Stimulated activated CD8-positive, alpha-beta memory T cell treated with anti-CD3 and anti-CD28 coated beads, Interleukin-7, amount 100 ng/mL, for 48 hours (primary cell): ENCODE data around the gene AAK1.
"Not testable (repeated sequence)": the region's sequence is repeated elsewhere in the genome, so short reads cannot be mapped to it uniquely, and the experiment has no call there.

Experiments
- DNase-seq, 2 donors: peaks; one replicate each; pipeline ENCODE4 v3.0.0-alpha.2; 2020; ENCODE audit warnings: low read depth in 1 of 2; ENCODE audit errors: extremely low read depth in 1 of 2

The AAK1 gene

DNA sequence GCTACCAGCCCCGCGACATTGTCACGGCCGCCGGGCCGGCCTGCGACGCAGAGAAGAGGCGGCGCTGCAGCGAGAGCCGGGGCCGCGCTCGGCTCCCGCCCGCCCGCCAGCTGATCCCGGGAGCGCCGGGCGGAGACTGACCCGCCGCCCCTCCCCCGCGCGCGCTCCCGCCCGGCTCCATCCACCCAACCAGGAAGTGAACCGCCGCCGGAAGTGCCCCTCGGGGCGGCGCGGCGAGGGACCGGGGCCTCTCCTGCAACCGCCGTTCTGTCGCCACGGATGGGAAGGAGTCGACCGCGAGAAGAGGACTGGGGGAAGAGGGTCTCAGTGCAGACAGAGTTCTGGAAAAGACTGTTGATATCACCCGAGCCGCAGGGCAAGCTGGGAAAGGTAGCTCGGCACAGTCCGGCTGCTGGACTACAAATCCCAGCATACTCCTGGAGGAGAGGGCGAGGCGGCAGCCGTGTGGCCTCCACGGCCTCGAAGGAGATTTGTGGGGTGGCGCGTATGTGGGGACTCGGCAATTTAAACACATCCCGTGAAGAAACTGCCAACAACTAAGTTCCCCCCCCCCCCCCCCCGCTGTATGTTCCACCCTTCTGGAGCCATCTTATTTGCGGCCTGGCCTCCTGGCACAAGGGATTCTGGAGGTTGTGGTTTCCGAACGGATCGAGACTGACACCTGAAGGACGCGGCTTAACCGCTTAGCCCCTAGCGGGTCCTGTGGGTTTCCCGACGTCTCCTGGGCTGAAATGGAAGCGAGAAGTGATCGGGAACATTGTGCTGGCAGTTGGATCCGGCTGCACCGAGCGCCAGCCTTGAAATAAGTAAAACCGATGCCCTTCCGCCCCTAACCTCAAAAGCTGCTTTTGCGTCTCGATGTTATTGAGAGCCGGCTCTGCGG, at the start of gene AAK1:
Gene AAK1 (minus strand): TSS at position 138 of the 904 bp plus-strand sequence. CDS start 699 bp downstream, outside the sequence.
- peak; percentile 83 for DNase-seq

DNA sequence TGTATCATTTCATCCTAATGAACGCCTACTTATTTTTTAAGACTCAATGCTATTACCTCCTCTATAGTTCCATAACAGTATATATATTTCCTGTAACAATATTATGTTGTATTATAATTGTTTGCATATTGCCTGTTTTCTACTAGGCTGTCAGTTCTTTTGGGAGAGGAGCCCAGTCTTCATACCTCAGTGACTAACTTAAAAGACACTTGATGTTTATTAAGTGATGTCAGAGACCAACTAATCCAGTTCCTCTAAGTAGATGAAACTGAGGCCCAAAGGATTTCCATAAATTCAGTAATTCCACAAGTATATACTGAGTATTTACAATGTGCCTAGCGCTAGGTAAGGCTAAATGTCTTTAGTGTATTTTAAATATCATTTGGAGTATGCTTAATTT, 48.9 kb upstream of the AAK1 start:
- DNase-seq, result no peak

DNA sequence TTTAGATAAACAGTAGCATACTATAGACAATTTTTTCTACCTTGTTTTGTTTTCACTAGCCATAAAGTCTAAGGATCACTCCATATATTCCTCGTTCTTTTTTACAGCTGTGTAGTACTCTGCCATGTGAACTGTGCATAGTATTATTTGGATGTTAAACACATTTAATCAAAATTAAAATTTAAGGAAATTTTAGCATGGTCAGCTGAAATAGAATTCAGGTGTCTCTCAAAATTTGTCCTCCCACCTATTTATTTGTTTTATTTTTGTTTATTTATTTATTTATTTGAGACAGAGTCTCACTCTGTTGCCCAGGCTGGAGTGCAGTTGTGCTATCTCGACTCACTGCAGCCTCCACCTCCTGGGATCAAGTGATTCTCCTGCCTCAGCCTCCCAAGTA, 46.4 kb upstream of the AAK1 start:
- no peak for DNase-seq

DNA sequence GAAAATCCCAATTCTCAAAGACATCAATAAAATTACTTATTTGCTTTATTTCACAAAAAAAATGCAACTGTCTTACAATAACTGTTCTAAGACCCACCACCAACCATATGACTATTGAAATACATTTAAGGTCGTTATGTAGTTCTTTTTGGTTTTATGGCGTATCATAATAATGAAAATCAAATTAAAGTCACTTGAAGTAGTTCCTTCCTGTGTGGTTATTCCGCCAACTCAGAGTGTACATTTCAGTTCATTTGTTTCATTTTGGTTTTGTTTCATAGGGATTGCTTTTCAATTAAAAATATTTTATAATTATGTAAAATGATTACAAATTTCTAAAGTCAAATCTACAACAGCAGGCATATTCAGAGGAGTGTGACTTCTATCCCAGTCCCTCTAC, 45.9 kb upstream of the AAK1 start:
- no peak for DNase-seq

DNA sequence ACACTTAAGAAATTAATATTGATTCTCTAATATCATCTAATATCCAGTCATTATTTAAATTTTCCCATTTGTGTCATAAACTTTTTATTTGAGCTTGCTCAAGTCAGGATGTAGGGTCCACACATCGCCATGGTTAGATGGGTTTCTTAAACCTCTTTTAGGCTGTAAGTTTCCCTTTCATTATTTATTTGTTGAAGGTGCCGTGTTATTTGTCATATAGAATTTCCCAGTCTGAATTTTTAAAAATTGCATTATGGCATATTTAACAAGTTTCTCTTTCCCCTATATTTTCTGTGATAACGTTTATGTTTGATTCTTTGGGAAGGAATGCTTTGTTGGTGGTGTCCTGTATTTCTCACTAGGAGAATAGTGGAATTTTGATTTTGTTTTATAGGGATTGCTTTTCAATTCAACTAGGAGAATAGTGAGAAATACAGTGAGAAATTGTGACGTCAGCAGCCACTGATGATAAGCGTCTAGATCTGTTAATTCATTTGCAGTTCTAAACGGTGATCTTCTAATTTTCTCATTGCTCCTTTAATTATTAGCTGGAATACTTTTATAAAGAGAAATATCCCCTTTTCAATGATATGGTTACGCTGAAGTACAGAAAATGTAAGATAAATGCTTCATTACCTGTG, 44.6 kb upstream of the AAK1 start:
- no peak for DNase-seq

DNA sequence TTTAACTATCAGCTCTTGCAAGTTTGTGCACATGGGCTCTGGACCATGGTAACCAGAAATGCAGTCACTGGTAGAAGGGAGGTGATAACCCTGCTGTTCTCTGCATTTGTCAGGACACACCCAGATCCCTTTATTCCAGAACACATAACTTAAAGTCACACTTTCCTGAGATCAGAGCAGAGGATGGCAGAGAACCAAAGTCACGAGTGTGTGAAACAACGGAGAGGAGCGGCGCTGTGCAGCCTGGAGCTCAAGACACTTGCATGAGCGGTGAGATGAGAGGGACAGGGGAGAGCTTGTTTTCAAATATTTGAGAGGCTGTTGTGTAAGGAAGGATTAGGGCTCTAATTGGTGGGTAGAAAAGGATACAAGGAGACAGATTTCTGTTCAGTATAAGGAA, 43.3 kb upstream of the AAK1 start:
- DNase-seq, result no peak

DNA sequence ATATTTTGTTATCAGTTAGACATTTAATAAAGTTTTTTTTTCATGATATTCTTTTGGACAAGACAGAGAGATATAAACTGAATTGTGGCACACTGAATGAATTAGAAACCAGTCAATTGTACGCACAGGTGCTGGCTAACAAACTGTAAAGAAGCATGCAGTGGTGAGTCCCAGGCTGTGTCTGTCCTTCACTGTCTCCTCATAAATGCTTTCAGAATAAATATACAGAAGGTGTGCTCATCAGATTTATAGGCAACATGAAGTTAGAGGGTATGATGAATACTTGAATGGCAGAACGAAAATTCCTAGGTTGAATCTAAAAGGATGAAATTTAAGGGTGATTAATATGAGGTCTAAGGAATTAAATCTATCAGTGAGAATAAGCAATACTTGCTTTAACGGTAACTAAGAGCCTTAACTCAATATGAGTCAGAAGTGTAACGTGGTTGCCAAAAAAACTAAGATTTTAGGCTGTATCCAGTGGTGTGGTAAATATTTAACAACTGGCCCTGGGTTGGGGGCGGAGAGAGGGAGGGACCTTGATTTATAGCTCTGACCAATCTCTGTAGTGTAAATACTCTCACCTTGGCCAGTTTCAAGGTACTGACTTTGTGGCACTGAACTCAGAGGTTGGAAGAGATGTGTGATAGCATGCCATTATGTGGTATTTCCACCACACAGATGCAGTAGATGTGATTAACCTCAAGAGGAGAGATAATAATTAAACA, 41.9 kb upstream of the AAK1 start:
- peak; percentile 32 for DNase-seq

DNA sequence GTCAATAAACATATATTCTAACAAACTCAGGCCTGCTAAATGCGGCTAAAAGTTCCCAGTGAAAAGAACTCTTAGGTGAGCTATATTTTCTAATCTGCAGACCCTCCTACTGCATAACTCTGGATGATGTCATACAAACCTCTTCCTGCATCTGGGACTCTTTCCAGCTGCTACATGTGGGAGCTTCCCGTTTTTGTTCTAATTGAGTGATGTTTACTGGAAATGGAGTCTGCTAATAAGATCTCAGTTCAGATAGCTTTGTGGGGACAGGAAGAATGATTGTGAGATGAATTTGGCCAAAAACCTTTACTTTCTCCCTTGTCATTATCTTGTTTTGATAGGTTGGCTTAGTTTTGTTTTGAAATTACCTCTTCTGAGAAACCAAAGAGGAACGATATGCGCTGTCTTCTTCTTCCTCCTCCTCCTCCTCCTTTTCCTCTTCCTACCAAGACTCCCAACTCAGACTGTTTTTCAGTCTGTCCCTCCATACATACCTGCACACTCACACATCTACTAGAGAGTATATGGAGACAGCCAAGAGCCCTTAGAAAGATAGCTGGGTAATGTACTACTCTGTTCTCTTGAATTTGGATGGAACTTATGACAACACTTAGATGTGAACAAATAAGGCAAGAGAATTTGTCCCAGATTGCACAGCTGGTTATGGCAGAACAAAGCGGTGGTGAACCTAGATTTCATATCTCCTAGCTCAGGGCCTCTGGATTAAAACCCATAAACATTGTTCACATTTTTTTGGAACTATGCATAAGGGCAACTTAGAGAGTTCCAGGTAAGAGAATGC, 39.8 kb upstream of the AAK1 start:
- no peak for DNase-seq

DNA sequence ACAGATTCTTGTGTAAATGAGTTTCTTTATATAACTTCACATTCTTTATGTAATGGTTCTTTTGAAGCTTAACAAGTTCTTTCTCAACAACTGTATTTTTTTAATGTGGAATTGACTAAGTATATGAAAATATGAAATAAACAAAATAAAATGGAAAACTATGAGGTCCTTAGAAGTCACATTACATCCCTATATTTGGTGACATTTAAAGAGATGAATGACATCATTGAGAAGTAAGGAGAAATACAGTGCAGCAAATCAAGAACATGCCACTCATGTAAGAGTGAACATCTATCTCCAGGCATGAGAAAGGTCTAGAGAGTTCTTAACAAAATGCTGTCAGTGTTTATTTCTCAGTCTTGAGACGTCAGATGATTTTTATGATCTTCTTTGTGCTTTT, 39.0 kb upstream of the AAK1 start:
- no peak for DNase-seq

DNA sequence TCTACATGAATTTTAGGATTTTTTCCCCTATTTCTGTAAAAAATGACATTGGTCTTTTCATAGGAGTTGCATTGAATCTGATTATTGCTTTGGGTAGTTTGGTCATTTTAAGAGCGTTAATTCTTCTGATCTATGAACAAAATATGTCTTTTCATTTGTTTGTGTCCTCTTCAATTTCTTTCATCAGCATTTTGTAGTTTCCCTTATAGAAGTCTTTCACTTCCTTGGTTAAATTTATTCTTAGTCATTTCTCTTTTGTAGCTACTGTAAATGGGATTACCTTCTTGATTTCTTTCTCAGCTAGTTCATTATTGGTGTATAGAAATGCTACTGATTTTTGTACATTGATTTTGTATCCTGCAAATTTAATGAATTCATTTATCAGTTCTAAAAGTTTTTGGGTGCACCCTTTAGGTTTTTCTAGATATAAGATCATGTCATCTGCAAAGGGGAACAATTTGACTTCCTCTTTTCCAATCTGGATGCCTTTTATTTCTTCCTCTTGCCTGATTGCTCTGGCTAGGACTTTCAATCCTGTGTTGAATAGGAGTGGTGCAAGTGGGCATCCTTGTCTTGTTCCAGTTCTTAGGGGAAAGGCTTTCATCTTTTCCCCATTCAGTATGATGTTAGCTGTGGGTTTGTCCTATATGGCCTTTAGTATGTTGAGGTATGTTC, 36.6 kb upstream of the AAK1 start:
- no peak for DNase-seq

DNA sequence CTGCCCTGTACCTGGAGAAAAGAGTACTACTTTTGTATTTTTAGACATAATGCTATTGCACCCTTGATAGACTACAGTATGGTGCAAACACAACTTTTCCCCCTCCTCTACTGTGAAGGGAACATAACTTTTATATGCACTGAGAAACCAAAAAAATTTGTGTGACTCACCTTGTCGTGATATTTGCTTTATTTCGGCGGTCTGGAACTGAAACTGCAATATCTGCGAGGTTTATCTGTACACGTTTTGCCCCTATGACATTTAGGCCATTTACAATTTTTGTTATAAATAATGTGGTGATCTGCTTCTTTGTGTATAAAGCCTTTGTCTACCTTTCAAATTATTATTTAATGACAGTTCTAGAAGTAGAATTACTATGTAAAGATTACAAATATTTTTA, 34.4 kb upstream of the AAK1 start:
- no peak for DNase-seq

DNA sequence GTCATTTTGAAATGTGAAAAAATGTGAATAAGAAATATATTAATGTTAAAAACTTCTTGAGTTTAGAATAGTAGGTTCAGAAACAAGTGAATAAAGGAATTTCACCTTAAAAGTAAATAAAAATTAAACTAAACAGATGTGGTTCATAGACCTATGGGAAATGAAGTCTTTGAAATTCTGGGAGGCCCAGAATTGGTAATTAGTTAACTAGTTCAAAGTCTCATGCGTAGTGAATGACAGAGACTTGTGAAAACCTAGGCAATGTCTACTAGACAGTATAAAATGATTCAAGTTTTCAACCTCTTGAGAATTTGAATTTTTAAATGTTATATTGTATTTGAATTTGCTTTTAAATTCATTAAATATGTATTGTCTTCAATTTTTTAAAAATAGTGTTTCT, 32.6 kb upstream of the AAK1 start:
- DNase-seq, result no peak

DNA sequence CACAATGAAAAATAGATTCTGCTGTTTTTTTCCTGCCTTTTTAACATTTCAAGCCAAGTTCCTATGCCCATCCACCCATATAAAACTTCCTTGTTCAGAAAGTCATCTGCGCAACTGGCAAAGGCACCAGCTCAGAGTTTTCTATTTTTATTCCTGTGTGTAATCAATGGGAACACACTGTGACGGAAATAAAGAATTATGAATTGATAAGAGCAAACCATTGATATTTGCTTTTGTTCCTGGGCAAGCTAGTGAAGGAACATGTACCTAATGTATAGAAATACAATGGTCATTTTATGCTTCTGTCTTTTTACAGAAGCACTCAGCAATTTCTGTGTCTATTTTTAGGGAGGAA, 30.8 kb upstream of the AAK1 start:
- DNase-seq, result no peak

DNA sequence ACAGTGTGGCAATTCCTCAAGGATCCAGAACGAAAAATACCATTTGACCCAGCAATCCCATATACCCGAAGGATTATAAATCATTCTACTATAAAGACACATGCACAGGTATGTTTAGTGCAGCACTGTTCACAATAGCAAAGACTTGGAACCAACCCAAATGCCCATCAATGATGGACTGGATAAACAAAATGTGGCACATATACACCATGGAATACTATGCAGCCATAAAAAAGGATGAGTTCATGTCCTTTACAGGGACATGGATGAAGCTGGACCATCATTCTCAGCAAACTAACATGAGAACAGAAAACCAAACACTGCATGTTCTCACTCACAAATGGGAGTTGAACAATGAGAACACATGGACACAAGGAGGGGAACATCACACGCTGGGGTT, 29.6 kb upstream of the AAK1 start:
- DNase-seq, result not testable (repeated sequence)

DNA sequence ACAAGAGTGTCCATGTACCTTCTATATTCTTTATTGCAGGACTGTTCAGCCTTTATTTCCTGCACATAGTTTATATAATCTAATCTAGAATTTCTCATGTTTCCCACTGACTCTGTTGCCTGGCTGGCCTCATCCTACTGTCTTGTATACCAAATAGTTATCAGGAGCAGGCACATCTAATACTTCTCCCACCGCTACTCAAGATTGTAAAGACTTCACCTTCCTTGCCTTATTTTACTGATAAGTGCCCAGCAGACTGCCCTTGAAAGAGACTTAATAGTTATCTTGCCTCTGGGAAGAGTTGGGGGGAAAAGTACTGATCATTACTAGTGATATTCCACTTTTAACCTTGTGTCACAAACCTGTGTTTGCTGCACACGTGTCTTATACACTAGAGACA, 26.1 kb upstream of the AAK1 start:
- DNase-seq, result no peak

DNA sequence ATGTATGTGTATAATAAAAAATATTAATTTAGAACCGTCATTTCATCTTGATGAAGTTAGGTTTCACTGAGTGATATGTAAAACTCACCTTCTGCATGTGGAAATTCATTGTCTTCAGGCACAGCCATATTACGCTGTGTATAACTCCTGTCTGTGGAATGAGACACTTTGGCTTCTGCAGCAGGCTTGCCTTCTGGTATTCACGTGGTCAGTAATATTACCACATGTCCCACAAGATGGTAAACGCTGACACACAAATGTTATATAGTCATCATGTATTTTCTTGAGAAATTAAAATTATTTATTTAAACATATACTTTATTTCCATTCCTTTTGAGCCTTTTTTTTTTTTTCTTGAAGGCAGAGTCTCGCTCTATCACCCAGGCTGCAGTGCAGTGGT, 25.1 kb upstream of the AAK1 start:
- DNase-seq, result no peak

DNA sequence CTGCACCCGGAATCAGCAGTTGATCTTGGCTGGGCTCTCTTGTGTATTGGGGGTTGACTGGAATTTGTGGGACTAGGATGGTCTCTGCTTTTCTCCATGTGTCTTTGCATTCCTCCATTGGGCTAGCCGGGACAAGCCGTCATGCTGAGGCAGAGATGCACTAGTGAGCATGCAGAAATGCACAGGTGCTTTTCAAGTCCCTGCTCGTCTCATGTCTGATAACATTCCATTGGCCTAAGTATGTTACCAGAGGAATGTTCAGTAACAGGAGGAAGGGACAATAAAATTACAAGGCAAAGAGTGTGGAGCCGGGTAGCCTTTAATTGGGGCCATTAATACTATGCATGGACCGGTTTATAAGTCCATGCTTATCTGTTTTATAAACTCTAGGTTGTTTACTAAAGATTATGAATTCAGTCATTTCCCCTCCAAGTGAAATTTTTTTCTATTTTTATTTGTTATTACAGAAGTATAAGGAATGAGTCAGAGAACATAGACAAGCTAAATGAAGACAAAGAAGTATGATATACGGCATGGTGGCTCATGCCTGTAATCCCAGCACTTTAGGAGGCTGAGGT, 24.4 kb upstream of the AAK1 start:
- DNase-seq, result no peak

DNA sequence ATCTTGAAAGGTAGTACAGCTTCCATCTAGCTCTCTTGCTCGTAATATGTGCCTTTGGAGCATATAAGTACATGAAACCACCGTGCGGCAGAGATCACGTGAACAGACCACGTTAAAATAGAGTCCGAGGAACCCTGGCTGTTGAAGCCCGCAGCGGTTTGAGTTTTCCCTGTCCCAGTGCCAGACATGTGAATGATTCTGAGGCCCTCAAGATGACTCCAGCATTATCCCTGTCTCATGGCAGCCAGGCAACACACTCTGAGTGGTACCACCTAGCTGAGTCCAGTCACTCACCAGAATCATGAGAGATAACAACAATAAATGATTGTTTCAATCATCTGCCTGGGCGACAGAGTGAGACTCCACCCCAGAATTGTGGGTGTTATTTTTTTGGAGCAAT, 21.6 kb upstream of the AAK1 start:
- no peak for DNase-seq

DNA sequence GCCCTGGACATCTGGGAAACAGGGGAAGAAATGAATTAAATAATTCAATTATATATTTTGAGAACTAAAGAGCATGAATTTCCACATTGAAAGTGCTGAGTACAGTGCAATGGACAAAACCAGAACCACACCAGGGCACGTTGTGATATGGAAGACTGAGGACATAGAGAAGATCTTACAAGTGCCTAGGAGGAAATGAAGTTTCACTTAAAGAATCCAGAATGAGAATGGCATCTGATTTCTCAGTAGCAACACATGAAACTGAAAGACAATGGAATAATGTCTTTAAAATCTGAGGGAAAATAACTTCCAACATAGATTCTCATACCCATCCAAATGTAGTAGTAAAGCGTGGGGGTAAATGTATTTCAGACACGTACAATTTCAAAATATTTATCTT, 20.3 kb upstream of the AAK1 start:
- DNase-seq, result no peak

DNA sequence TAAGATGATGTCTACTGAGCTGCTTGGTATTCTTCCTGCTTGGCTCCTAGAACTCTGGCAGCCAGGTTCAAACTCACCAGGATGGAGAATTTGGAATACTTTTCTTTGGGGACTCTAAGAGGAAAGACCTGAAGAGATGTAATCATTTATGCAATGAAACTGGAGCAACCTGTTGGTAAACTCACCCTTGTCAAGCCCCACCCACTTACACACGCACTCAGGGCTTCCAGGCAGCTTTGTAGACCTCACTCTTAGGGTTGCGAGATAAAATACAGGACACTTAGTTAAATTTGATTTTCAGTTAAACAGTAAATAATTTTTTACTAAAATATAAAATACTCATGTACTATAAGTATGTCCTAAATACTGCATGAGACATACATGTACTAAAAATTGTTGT, 19.0 kb upstream of the AAK1 start:
- DNase-seq, result not testable (repeated sequence)
